ENCODE results near the gene P2RY14. TPM values are rescaled to one million over a fixed set of nuclear protein-coding genes. Genes with fewer than 3 reads are reported as not detected.

P2RY14 gene
- total and polyA plus RNA-seq, 12 donors: 0.72 to 5.3 (median 2.7) TPM

- Histone ChIP-seq H3K9me3 (no peaks in the 10 kb centered on the region), H3K4me3 (no peak overlapping the region), H3K4me1 (peaks cover 0 to 7% (median 0%) of the 10 kb centered on the region in 9 donors), H3K36me3 (no peaks in the 10 kb centered on the region), H3K27me3 (no peaks in the 10 kb centered on the region), H3K27ac (no peak overlapping the region)
- no peak for ATAC-seq
- DNase-seq: no peak
- intact Hi-C loops (cut with DNase I): no loop called here
- no peak for TF ChIP-seq CTCF (IDR thresholded peaks at IDR 0.05)
Measured at GRCh38 chr3:151307131-151307530, 28.8 kb upstream of the P2RY14 start.

DNA sequence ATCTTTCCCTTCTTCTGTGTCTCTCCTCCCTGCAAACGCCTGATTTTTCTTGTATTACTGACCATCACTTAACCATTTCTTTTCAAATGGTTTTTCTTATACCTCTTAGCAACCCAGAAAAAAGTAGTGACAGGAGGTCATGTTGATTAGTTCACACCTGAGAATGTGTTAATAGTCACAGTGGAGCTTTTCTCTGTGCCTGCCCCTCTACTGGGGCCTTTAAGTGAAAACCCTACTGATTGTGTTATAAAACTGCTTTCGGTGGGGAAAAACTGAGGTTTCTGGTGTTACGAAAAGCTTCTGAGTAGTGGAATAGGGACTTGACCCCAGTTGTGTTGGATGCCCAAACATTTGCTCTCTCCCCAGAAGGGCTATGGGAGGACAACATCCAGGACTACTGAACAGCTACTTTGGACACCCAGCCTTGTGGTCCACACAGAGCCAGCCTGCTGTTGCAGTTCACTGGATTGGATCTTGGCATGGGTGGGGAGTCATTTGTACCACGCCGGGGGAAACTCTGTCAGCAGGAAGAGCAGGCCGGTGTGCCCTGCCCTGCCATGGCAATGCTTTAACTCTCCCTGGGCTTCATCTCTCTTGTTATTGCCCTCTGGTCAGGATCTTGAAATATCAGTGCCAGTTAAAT is 27.9 kb upstream of the P2RY14 start:
- no peaks in the 10 kb centered on the region for H3K27me3 ChIP-seq
- 87% methylated on average over 6 of the region's 6 CpGs for WGBS, 2 donors
- no peaks in the 10 kb centered on the region for H3K9me3 ChIP-seq
- intact Hi-C loops (cut with DNase I): no loop called here
- DNase-seq (no peak), ATAC-seq (no peak)
- no peak for TF ChIP-seq CTCF (IDR thresholded peaks at IDR 0.05)
- H3K4me1 ChIP-seq: peaks cover 0 to 11% (median 0%) of the 10 kb centered on the region in 9 donors
- no peak overlapping the region for H3K4me3 ChIP-seq
- H3K27ac ChIP-seq: no peak overlapping the region
- no peaks in the 10 kb centered on the region for H3K36me3 ChIP-seq

- H3K9me3 ChIP-seq: no peaks in the 10 kb centered on the region
- no peak for DNase-seq
- H3K27ac ChIP-seq: no peak overlapping the region
- no peak for TF ChIP-seq CTCF (IDR thresholded peaks at IDR 0.05)
- intact Hi-C loops (cut with DNase I): no loop called here
- no peaks in the 10 kb centered on the region for H3K36me3 ChIP-seq
- H3K4me1 ChIP-seq: peaks cover 0 to 13% (median 0%) of the 10 kb centered on the region in 9 donors
- no peak overlapping the region for H3K4me3 ChIP-seq
- 72 to 74% methylated on average over 4 of the region's 4 CpGs for WGBS, 2 donors
- no peak for ATAC-seq
- H3K27me3 ChIP-seq: no peaks in the 10 kb centered on the region
Measured at GRCh38 chr3:151305775-151306151, 27.4 kb upstream of the P2RY14 start.

- TF ChIP-seq CTCF (IDR thresholded peaks at IDR 0.05): no peak
Measured at GRCh38 chr3:151305060-151305774, 26.9 kb upstream of the P2RY14 start.

More at GRCh38 chr3:151305060-151305774, 26.9 kb upstream of the P2RY14 start:
- H3K27ac ChIP-seq: no peak overlapping the region
- intact Hi-C loops (cut with DNase I): no loop called here
- H3K4me3 ChIP-seq: no peak overlapping the region
- H3K9me3 ChIP-seq: no peaks in the 10 kb centered on the region
- DNase-seq: no peak
- H3K36me3 ChIP-seq: no peaks in the 10 kb centered on the region
- peaks cover 0 to 13% (median 0%) of the 10 kb centered on the region in 9 donors for H3K4me1 ChIP-seq
- peak in 2 of 8 donors; percentile 63 to 72 for ATAC-seq
- WGBS, 2 donors: 64 to 70% methylated on average over 7 of the region's 7 CpGs
- no peaks in the 10 kb centered on the region for H3K27me3 ChIP-seq
